GM06990 (cell line): ENCODE measurements around the gene JPH4.

Experiments
- DNase-seq: peaks from one replicate; pipeline ENCODE4 v3.0.0-alpha.2; 2011; ENCODE audit not compliant: insufficient read length; ENCODE audit errors: extremely low read depth
- H3K27me3 ChIP-seq: replicated peaks from 2 replicates; pipeline ENCODE4 v1.6.0; 2011; ENCODE audit warnings: low read length; ENCODE audit not compliant: control insufficient read depth, insufficient read depth
- H3K36me3 ChIP-seq: 2 replicates; pipeline ENCODE4 v1.5.1; 2011; ENCODE audit warnings: low read length; ENCODE audit not compliant: control insufficient read depth, insufficient read depth
- H3K4me3 ChIP-seq: replicated peaks from 2 replicates; pipeline ENCODE4 v1.5.1; 2011; ENCODE audit warnings: low read depth, mild to moderate bottlenecking, control low read depth, low read length
- TF ChIP-seq, protein P1 (sequence below): IDR thresholded peaks from 2 replicates; pipeline ENCODE4 v1.5.1; 2011; ENCODE audit warnings: low read length, control low read depth, mild to moderate bottlenecking, inconsistent platforms; ENCODE audit not compliant: insufficient read depth, poor library complexity, severe bottlenecking

The JPH4 gene

DNA sequence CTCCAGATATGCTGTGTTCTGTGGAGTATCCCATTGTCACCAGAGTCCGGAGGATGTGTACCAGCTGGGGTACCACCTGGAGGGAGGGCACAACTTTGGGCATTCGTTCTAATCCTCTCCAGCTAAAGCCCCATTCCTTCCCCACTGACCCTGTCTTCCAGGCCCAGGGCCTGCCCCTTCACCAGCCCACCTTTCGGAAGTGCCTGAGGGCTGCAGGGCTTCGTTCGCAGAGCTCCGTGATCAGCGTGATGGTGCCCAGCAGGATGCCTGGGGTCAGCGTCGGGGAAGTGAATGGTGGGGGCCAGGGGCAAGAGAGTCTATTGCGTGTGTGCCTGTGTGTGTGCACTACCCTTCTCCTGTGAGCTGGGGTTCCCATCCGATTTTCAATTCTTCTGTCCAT is 13.0 kb downstream of the JPH4 start:
- no peak for DNase-seq
- Histone ChIP-seq H3K27me3 (no peaks in the 10 kb centered on the region), H3K4me3 (no peak overlapping the region), H3K36me3 (peaks cover 29% of the 10 kb centered on the region)
- TF ChIP-seq, protein P1, sequence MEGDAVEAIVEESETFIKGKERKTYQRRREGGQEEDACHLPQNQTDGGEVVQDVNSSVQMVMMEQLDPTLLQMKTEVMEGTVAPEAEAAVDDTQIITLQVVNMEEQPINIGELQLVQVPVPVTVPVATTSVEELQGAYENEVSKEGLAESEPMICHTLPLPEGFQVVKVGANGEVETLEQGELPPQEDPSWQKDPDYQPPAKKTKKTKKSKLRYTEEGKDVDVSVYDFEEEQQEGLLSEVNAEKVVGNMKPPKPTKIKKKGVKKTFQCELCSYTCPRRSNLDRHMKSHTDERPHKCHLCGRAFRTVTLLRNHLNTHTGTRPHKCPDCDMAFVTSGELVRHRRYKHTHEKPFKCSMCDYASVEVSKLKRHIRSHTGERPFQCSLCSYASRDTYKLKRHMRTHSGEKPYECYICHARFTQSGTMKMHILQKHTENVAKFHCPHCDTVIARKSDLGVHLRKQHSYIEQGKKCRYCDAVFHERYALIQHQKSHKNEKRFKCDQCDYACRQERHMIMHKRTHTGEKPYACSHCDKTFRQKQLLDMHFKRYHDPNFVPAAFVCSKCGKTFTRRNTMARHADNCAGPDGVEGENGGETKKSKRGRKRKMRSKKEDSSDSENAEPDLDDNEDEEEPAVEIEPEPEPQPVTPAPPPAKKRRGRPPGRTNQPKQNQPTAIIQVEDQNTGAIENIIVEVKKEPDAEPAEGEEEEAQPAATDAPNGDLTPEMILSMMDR = no peak

DNA sequence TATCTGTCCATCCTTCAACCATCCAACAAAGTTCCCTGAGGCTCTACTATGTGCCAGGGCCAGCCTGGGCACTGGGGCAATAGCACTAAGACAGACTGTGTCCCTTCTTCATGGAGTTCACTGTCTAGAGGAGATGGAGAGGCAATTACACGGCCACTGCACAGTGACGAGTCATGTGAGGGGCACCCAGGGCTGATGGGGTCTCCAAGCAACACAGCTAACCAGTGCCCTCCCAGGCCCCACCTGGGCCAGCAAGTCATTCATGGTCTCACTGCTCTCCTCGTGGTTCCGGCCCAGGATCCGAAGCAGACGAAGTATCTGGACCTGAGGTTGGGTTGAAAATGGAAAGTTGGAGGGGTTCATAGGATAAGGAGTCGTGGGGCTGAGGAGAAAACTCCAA is 13.7 kb downstream of the JPH4 start:
- H3K27me3 ChIP-seq = no peaks in the 10 kb centered on the region
- no peak overlapping the region for H3K4me3 ChIP-seq
- TF ChIP-seq, protein P1 = no peak
- H3K36me3 ChIP-seq = peaks cover 36% of the 10 kb centered on the region
- DNase-seq = no peak

DNA sequence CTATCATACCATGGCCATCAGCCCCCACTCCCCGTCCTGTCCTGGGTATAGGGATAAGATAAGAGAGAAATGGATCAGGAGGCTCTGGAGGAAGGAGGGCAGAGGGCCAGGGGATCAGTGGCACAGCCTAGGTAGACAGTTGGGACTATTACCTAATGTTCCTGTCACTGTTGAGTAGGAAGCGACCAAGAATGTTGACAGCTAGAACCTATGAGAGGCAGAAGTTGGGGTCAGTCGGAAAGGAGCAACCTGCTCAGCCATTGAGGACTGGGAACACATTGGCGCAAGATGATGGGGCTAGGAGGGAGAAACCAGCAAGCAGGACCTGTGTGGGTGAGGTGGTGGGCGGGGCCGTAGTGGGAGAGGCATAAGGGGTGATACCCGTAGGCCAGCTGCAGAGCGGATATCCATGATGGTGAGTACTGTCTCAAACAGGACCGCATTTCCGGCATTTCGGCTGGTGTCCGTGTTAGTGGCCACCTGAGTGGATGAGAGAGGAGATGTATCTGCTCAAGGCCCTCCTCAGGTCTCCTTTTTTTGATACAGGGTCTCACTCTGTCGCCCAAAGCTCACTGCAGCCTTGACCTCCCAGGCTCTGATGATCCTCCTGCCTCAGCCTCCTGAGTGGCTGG is 14.3 kb downstream of the JPH4 start:
- Histone ChIP-seq H3K36me3 (peaks cover 40% of the 10 kb centered on the region), H3K27me3 (no peaks in the 10 kb centered on the region), H3K4me3 (no peak overlapping the region)
- TF ChIP-seq, protein P1 = no peak
- DNase-seq = no peak

DNA sequence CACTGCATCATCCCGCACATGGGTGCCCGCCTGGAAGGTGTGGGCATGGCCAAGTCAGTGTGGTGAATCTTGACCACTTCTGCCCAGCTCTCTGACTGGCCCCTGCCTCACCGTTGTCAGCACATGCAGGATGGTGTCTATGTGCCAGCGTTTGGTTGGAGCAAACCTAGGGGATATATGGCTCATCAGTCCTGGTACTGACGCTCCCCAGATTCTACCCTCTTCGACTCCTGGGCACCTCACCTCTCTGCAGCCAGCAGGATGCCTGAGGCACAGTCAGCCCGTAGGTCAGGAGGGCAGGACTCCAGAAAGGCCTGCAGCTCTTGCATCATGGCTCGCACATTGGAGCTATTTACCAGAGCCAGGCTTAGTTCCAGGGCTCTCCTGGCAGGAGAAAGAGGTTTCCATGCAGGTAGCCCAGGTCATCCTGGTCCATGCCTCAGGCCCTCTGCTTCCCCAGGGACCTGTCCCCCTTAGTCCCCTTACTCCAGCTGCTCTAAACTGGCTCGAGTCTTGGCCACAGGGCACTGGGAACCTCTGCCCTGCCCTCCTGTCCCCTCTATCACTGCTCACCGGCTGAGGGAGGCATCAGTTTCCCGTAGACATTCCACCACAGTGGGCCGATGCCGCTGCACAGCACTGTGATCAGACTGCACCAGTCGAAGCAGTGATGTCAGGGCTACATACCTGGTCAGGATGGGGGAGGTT is 15.0 kb downstream of the JPH4 start:
- Histone ChIP-seq H3K4me3 (no peak overlapping the region), H3K36me3 (peaks cover 43% of the 10 kb centered on the region), H3K27me3 (no peaks in the 10 kb centered on the region)
- TF ChIP-seq, protein P1 = no peak
- DNase-seq = no peak

DNA sequence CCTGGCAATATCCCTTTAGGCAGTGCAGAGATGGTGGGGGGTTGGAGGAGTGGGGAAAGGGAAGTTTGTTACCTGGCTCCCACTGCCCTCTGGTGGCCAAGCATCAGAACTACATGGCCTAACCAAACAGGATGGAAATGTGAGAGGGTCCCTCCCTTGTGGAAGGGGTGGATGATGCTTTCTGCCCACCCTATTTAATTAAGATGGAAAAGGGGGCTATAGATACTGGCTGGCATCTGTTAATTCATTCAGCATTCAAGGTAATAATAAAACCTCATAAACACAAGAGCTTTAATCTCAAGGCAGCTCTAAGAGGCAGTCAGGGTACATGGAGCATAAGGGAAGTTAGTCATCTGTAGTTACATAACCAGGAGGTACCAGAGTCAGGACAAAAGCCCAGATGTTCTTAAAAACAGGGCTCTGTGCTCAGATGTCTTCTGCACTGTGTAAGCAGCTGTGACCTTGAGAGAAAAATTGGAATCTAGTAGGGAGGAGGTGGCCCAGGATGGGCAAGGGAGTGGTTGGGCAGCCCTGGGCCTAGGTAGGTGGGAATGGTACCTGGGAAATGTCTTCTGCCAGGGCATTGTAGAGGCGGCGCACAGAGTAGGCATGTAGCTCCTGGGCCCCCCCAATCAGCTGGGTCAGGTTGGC is 15.6 kb downstream of the JPH4 start:
- Histone ChIP-seq H3K27me3 (no peaks in the 10 kb centered on the region), H3K36me3 (peaks cover 44% of the 10 kb centered on the region), H3K4me3 (no peak overlapping the region)
- DNase-seq = no peak
- TF ChIP-seq, protein P1 = peak; percentile 92
